HUDEP-2 (cell line): ENCODE results near the gene GAS6.

ENCODE experiments used
- DNase-seq, 76 experiments: peaks; one replicate each; lab custom pipeline; 2025; ENCODE audit not compliant: unreplicated experiment in 76 of 76; lab: John Stamatoyannopoulos, UW

GAS6 gene

DNA sequence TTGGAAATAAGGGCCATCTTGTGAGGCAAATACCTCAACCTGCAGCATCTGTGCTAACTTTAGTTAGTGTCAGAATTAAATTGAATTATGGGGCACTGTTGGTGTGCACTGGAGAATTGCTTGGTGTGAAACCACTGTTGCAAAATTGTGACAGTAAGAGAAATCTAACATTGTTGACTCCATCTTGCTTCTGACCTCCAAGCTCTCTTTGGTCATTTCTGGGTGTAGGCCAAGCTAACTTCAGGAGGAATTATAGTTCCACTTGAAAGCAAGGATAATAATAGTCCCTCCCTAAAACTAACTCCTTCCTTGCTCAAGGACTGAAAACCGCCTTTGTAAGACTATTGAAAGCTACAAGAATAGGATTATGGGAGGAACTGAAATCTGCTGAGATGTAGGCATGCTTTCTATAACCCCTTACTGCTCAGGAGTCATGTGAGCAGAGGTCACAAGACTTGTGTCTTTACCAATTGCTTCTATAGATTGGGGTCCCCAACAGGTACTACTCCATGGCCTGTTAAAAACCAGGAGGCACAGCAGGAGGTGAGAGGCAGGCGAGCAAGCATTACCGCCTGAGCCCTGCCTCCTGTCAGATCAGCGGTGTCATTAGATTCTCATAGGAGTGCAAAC is 24.9 kb upstream of the GAS6 start:
- DNase-seq = no peak

DNA sequence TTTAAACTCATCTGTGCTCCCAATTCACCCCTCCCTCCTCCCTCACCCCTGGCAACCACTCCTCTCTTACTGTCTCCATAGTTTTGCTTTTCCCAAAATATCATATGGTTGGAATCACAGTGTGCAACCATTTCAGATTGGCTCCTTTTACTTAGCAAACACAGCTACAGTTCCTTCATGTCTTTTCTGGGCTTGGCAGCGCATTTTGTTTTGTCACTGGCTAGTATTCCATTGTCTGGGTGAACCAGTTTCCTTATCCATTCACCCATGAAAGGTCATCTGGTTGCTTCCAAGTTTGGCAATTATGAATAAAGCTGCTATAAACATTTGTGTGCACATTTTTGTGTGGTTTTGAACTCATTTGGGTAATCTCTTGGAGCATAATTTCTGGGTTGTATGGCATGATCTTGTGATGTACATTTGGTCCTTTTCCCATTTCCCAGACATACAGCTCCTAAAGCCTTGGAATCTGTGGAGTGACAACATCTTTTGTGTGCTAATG is 23.9 kb upstream of the GAS6 start:
- no peak for DNase-seq

DNA sequence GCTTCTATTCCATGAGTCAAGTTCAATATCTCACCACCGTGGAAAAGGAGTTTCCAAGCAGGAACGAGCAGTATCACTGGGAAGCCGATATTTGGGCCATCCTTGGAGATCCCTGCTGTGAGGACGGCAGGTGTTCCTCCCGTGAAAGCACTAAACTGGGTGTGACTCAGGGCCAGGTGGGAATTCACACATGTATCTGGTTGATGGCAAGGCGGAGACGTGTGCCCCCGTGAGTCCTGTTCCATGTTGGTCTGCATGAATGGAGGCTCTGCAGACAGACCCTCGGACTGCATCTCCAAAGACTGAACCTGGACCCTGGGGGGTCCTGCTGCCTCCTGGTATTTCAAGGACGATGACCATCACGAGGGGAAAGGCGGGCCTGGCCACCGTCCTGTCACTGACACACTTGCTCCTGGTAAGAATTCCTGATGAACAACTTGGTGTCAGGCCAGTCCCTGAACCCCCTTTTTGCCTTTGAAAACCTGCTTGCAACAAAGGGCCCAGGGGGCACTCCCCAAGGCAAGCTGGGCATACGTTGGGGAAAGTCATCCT is 22.8 kb upstream of the GAS6 start:
- no peak for DNase-seq

DNA sequence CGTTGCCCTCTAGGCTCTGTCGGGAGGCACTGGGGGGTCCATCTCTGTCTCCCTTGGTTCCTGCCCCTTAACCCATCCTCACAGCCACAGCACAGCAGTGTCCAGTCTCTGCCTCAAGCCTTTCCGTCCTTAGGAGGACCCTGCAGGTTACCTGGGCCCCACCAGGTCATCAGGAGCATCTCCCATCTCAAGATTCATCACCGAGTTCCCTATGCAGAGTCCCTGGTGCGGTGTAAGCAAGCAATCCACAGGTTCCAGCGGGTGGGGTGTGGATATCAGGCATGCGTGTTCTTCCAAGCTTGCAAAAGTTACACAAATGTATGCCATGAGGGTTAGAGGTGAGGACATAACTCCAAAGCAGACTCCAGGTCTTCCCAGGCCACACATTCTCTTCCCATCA is 20.9 kb upstream of the GAS6 start:
- no peak for DNase-seq

DNA sequence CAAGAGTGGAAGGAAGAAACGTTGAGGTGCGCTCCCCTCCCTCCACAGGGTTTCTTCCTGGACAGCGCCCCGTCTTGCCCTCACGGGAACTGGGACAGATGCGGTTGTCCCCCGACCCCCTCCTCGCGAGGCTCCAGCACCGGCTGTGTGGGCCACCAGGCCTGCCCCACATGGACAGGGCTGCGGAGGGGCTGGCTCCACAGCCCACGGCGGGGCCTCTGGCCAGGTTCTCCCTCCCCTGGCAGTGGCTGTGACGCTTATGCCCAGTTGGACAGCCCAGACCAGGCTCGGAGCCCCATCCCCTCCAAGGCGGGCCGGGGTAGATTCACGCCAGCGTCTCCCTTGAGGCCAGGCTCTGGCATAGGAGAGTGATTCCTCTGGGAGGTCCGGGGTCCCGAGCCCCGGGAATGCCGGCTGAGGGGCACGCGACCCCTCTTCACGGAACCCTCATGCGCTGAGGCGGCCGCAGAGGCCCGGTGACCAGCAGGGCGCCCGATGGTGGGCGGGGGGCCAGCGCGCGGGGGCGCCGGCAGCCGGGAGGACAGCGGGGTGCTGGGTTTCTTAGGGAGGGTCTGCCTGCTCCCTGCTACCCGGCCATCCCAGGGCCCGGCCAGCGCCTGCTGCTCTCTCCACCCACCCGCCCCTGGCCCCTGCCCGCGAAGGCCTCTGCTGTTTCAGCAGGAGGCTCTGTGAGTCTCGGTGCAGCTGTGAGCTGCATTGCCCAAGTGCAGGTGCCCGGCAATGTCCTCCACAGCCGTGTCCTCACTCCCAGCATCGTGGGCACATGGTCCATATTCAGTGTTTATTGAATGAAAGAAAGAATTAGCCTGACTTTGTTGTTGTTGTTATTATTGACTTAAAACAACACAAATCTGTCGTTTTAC is 20.3 kb upstream of the GAS6 start:
- DNase-seq = no peak

DNA sequence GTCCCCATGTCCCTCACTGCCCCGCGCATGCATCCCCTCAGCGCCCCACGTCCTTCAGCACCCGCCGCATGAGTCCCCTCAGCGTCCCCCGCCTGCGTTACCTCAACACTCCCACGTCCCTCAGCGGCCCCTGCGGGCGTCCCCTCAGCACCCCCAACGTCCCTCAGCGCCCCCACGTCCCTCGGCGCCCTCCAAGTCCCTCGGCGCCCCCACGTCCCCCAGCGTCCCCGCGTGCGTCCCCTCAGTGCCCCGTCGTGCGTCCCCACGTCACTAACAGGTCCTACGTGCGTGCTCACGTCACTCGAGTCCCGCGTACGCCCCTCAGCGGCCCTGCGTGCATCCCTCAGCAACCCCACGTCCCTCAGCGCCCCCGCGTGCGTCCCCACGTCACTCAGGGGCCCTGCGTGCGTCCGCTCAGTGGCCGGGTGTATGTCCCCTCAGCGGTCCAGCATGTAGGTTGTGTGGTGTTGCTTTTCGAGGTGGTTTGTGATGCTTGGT is 19.5 kb upstream of the GAS6 start:
- DNase-seq = no peak

DNA sequence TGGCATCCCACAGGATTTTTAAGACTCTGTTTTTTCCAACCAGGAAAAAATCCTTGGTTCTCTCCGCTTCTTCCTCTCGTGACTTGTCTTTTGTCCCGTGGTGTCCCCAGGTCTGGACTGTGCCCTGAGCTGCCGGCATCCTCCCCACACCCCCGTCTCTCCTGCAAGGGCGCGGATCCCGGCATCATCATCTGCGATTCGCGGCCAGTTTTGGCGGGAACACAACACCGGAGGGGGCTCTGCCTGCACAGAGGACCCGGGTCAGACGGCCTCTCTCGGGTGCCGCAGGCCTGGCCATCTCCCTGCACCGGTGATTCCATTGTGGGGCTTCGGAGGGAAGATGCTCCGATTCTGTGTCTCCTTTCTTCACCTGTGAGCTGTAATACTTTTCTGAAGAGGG is 18.8 kb upstream of the GAS6 start:
- DNase-seq = no peak

DNA sequence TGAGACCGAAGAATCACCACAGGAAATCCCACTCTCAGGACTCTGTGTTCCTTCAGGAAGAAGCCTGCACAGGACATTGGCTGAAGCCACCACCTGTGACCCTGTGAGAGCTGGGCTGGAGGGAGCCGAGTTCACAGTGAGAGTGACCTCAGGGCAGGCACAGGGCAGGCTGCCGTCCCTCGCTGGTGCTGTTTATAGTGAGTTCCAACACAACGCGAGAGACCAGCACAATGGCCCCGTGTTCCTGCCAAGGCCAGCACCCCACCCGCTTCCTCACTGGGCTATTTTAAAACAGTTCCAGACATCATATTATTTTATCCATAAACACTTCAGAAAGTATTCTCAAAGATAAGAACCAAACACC is 18.4 kb upstream of the GAS6 start:
- DNase-seq = no peak

DNA sequence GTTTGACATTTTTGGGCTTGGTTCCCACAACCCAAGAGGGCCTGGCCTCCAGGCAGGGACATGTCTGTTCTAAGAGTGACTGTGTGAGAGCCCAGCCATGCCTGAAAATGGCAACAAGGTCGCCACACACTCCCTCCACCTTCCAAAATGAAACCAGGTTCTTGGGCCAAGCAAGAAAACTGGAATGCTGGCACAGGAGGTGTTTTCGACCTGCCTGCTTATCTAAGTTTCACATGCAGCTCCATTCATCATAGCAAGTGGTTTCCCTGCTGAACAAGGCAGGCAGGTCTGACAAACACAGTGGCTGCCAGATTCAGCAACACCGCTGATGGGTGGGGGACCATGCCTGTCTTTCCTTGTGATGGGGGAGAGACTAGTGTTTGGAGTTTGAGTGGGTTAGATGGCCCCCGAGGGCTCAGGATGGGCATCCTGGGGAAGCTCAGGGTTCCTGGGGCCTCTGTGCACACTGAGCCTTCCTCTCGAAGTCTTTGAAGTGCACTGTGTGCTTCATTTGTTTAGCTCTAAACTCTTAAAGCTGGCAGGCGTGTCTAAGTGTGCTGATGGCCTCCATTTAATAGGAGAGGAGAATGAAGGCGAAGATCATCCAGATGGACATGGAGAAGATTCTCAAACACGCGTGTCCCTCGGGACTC is 17.9 kb upstream of the GAS6 start:
- DNase-seq = peak in 1 of 76 experiments; percentile 6

DNA sequence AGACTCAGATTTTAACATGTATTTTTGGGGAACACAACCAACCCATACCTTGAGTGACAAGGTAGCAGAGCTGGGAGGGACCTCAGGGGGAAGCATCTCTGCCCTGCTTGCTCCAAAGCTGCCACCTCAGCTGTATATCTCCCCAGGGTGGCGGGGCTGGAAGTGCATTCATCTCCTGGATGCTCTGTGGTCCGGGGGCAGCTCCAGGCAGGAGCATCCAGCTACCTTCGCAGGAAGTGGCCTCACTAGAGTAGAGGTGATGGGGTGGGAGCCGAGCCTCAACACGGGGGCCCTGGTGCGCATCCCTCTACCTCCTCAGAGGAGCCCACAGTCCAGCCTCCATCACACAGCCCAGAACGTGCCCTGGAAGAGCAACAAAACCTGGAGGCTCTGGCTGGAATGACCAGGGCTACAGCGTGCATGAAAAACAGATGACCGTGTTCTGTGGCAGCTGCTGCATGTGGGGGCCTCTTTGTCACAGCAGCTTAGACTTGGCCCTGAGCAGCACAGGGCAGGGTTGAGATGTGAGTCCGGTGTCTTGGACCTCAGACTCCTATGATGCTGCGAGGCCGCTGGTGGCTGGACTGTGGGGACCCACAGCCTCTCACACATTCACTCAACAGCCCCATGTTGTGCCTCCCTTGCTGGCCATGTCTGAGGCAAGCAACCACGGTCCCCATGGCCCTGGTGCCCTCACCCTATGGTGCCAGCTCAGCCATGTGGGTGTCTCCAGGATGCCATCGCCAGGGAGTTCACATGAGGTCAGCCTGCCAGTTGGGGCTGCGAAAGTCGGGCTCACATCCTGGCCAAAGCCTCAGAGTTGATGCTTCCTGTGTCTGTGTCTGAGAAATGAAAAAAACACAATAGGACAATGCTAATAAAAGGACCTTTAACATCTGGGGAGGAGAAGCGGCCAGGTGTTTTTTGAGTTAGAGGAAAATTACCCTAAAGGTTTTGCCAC is 17.1 kb upstream of the GAS6 start:
- no peak for DNase-seq

DNA sequence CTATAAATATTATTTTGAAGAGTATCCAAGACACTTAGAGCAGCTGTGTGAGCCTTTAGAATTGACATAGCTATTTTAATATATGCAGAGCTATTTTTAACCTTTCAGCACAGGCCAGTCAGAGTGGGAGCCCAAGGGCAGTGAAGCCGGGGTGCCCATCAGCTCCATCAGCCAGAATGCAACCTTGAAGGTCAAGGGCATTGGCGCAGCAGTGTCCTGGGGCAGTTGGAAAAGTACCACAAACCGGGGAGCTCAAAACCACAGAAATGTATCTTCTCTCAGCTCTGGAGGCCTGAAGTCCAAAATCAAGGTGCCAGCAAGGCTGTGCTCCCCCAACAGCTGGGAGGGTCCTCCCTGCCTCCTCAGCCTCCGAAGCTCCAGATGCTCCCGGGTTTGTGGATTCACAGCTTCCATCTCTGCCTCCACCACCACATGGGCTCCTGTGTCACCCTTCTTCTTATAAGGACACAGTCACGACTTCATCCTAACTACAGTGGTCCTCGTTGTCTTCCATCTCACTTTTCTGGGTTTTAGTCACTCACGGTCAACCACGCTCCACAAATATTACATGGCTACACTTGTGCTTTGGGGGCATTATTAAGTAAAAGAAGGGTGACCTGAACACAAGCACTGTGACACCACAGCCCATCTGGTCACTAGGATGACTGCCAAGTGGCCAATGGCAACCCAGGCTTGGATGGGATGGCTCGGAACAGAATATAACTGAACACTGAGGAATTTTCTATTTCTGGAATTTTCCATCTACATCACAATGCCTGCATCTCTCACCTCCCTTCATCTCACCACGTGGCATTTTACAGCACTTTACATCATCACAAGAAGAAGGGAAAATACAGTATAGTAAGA is 15.9 kb upstream of the GAS6 start:
- no peak for DNase-seq

DNA sequence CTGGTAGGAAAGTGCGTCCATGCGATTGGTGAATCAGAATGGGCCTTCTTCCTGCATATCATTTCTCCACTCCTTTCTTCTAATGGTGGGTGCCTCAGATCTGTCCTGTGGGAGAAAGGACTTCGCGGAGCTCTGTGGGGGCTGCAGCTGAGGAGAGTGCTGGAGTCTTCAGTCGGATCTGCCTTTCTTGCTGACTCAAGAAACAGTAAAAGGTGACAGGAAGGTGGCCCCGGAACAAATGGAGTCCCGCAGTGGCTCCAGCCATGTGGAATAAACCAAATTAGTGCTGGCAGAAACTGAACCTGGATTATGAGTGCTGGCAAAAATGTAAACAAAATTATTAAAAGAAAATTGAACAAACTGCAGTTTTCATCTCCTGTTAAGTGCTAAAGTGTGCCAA is 15.1 kb upstream of the GAS6 start:
- no peak for DNase-seq

DNA sequence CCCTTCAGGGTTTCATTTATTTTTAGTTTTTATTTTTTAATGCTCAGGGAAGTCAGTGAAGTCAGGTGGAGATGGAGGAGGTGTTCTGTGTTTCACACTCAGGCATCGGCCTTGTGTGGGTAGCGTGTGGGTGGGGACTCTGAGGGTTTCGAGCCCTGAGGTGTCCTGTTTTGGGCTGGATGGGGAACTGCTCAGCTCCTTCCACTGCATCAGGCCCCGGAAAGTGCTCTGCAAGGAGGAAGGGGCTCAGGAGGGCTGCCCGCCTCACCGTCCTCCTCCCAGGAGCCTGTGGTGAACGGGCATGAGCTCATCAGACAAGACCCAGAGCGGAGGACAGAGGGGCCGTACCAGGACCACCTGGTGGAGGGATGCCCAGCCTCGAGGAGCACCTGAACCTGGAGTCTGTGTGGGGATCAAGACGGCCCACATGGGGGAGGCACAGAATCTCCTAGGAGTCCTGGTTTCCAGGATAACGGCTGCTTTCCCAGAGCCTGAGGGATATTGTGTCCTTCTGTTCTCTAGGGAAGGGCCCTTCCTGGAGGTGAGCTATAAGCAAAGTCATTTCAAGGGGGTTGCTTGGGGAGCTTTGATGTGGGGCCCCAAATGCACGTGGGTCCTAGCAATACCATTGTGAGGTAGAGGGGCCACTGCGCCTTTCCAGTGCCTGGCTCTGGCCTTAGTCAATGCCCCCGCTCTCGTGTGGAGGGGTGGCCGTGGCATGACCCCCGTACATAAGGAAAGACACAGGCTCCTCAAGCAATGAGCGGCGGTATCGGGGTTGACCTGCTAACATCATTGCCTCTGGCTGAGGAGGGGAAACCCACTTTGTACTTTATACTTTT is 13.5 kb upstream of the GAS6 start:
- DNase-seq = no peak

DNA sequence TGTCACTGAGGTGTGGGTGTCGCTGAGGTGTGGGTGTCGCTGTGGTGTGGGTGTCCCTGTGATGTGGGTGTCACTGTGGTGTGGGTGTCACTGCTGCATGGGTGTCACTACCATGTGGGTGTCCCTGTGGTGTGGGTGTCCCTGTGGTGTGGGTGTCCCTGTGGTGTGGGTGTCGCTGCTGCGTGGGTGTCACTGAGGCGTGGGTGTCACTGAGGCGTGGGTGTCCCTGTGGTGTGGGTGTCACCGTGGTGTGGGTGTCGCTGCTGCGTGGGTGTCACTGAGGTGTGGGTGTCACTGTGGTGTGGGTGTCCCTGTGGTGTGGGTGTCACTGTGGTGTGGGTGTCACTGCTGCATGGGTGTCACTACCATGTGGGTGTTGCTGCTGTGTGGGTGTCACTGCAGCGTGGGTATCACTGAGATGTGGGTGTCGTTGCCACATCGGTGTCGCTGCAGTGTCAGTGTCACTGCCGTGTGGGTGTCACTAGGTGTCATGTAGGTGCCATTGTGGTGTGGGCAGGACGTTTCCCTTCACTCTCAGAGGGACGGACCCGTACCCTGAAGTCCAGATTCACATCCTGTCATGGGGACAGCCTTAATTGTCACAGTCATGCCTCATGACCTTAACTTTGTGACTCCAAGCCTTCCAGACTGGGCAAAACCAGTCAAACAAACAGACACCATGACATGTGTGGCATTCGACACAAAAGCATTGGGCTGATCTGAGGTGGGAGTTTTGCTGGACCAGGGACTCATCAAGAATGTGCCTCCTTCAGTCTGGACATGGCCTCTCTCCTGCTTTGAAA is 12.7 kb upstream of the GAS6 start:
- DNase-seq = no peak

DNA sequence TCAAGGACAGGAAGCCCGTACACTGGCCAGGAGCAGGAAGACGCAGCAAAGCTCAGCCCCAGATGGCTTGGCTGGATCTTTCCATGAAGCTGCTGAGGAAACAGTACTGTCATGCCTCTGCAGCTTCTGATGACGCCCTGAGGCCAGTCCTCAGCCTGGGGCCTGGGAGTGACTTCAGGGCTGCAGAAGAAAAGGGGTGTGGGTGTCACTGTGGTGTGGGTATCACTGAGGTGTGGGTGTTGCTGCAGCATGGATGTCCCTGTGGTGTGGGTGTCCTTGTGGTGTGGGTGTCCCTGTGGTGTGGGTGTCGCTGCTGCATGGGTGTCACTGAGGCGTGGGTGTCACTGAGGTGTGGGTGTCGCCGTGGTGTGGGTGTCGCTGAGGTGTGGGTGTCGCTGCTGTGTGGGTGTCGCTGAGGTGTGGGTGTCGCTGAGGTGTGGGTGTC is 12.0 kb upstream of the GAS6 start:
- no peak for DNase-seq

DNA sequence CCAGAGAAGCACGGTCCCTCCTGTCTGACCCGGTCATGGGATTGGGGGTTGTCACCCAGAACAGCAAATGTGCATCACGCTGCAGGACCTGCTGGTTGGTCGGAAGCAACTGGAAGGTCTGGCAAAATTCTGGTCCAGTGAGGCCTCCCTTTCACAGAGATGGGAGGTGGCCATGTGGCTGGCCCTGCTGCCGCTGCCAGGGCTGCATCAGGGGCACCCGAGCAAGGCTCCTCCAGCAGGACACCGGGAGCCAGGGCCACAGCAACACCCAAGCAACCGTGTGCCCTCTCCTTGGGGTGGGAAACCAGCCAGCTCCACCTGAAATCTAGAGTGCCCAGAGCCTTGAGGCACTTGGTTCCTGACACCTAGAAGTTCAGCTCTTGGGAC is 11.5 kb upstream of the GAS6 start:
- no peak for DNase-seq
